ENCODE results near the gene SPATC1L.

- TF ChIP-seq, protein P1, sequence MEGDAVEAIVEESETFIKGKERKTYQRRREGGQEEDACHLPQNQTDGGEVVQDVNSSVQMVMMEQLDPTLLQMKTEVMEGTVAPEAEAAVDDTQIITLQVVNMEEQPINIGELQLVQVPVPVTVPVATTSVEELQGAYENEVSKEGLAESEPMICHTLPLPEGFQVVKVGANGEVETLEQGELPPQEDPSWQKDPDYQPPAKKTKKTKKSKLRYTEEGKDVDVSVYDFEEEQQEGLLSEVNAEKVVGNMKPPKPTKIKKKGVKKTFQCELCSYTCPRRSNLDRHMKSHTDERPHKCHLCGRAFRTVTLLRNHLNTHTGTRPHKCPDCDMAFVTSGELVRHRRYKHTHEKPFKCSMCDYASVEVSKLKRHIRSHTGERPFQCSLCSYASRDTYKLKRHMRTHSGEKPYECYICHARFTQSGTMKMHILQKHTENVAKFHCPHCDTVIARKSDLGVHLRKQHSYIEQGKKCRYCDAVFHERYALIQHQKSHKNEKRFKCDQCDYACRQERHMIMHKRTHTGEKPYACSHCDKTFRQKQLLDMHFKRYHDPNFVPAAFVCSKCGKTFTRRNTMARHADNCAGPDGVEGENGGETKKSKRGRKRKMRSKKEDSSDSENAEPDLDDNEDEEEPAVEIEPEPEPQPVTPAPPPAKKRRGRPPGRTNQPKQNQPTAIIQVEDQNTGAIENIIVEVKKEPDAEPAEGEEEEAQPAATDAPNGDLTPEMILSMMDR (IDR thresholded peaks at IDR 0.05; ENCODE audit: poor library complexity, severe bottlenecking): no peak
- no peak for TF ChIP-seq EP300 (conservative IDR thresholded peaks at IDR 0.05; ENCODE audit: poor library complexity, severe bottlenecking)
Measured at GRCh38 chr21:46129846-46130651, 54.2 kb downstream of the SPATC1L start.
